Peyer's patch (tissue), 4 donors: ENCODE measurements around the gene KL.

Source experiments
- POLR2A ChIP-seq, 2 donors: fragments of 450-650 bp; IDR thresholded peaks; one replicate each; pipeline ENCODE4 v1.5.1; 2017; ENCODE audit warnings: antibody characterized with exemption in 2 of 2, mild to moderate bottlenecking in 2 of 2, moderate library complexity in 2 of 2
- TF ChIP-seq, protein P1 (sequence below), 6 experiments: fragments of 450-650 bp in 4 of 6; fragments of 200-600 bp in 2 of 6; sonication (generic) in 1 of 6; IDR thresholded peaks; one replicate each; pipeline ENCODE4 v1.5.1; 2017 to 2019; ENCODE audit warnings: antibody characterized with exemption in 6 of 6, mild to moderate bottlenecking in 3 of 6, moderate library complexity in 1 of 6

DNA sequence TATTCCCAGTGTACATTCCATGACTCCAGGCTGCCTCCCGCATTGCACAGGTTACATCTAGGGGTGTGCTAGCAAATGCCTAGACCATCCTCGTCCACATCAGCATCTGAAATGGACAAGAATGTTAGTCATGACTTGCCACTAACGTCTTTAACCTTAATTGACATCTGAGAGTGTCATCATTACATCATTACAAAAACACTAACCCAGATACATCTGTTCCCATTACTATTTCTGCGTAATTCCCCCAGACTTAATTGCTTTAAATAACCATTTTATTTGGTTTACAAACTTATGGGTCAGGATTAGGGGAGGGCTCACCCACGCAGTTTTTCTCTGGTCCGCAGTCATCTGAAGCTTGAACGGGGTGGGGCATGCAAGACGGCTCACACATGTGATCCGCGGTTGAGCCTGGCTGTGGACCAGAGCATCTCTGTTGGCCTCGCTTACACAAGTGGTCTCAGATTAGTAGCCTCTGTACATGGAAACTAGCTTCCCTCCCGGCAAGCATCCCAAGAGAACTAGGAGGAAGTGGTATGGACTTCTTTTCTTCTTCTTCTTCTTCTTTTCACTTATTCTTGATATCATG lies 15.9 kb downstream of the KL start:
- TF ChIP-seq, protein P1, sequence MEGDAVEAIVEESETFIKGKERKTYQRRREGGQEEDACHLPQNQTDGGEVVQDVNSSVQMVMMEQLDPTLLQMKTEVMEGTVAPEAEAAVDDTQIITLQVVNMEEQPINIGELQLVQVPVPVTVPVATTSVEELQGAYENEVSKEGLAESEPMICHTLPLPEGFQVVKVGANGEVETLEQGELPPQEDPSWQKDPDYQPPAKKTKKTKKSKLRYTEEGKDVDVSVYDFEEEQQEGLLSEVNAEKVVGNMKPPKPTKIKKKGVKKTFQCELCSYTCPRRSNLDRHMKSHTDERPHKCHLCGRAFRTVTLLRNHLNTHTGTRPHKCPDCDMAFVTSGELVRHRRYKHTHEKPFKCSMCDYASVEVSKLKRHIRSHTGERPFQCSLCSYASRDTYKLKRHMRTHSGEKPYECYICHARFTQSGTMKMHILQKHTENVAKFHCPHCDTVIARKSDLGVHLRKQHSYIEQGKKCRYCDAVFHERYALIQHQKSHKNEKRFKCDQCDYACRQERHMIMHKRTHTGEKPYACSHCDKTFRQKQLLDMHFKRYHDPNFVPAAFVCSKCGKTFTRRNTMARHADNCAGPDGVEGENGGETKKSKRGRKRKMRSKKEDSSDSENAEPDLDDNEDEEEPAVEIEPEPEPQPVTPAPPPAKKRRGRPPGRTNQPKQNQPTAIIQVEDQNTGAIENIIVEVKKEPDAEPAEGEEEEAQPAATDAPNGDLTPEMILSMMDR (IDR thresholded peaks at IDR 0.05) = no peak
- no peak for TF ChIP-seq POLR2A (IDR thresholded peaks at IDR 0.05)
